HFFc6 (cell line): ENCODE data around the gene HMOX2. TPM values are rescaled to one million over a fixed set of nuclear protein-coding genes. Genes with fewer than 3 reads are reported as not detected.
A peak's percentile ranks its signal among the peaks of the same experiment; 100 is the strongest.

Experiments
- DNase-seq: peaks from one replicate; pipeline ENCODE4 v3.0.0-alpha.2; 2018
- H3K27ac Mint-ChIP-seq: 2 replicates; pipeline ENCODE4 v1.8.0; 2020; ENCODE audit warnings: mild to moderate bottlenecking, mixed read lengths
- H3K27me3 Mint-ChIP-seq: 2 replicates; pipeline ENCODE4 v1.8.0; 2021; ENCODE audit warnings: mild to moderate bottlenecking, moderate library complexity, mixed read lengths; ENCODE audit not compliant: insufficient read depth
- H3K36me3 Mint-ChIP-seq: 2 replicates; pipeline ENCODE4 v1.8.0; 2021; ENCODE audit warnings: low read depth, mixed read lengths
- H3K4me1 Mint-ChIP-seq: 2 replicates; pipeline ENCODE4 v1.8.0; 2020; ENCODE audit warnings: low read depth, mixed read lengths
- H3K4me3 Mint-ChIP-seq: 2 replicates; pipeline ENCODE4 v1.8.0; 2020; ENCODE audit warnings: mild to moderate bottlenecking, moderate library complexity, mixed read lengths
- H3K9me3 Mint-ChIP-seq: 2 replicates; pipeline ENCODE4 v1.8.0; 2020; ENCODE audit warnings: mild to moderate bottlenecking, mixed read lengths
- CTCF ChIP-seq: fragments of 200-600 bp; sonication (generic); IDR thresholded peaks from 2 replicates; pipeline ENCODE4 v1.5.0; 2021; ENCODE audit warnings: antibody characterized with exemption, mild to moderate bottlenecking
- total RNA-seq, 6 experiments: library from RNA; stranded (reverse); fragmentation: NEBNext Ultra II Directional; extraction: Animal tissue kit (Norgen Biotek cat#: 25700); gene quantifications; 2 replicates in 1 of 6; 3 replicates in 5 of 6; pipeline ENCODE4 v1.2.3, GENCODE V29; 2021

HMOX2 gene
- total RNA-seq, 6 experiments from 2014 or later, result 45.2 to 60.5 (median 54.9) TPM

GRCh38 chr16:4433914-4434787, 42.0 kb upstream of the HMOX2 start:
- peak overlapping the region; percentile 4; the same call in 1 of the 2 replicates for H3K27ac Mint-ChIP-seq
- H3K9me3 Mint-ChIP-seq, result no peaks in the 10 kb centered on the region
- TF ChIP-seq CTCF, result no peak
- peaks cover 3% of the 10 kb centered on the region; the same call in 1 of the 2 replicates for H3K27me3 Mint-ChIP-seq
- H3K4me3 Mint-ChIP-seq, result no peak overlapping the region
- H3K36me3 Mint-ChIP-seq, result peaks cover 34% of the 10 kb centered on the region
- no peak for DNase-seq
- peaks cover 12% of the 10 kb centered on the region for H3K4me1 Mint-ChIP-seq

GRCh38 chr16:4435337-4436067, 40.7 kb upstream of the HMOX2 start:
- peak overlapping the region; percentile 51 for H3K27ac Mint-ChIP-seq
- H3K4me1 Mint-ChIP-seq, result peaks cover 12% of the 10 kb centered on the region
- no peak for TF ChIP-seq CTCF

GRCh38 chr16:4437366-4437765, 38.8 kb upstream of the HMOX2 start:
- no peaks in the 10 kb centered on the region for H3K9me3 Mint-ChIP-seq
- H3K36me3 Mint-ChIP-seq, result peaks cover 29% of the 10 kb centered on the region

More at GRCh38 chr16:4435337-4436067, 40.7 kb upstream of the HMOX2 start:
- peaks cover 3% of the 10 kb centered on the region; the same call in 1 of the 2 replicates for H3K27me3 Mint-ChIP-seq
- no peak for DNase-seq
- no peak overlapping the region for H3K4me3 Mint-ChIP-seq
- no peaks in the 10 kb centered on the region for H3K9me3 Mint-ChIP-seq
- peaks cover 34% of the 10 kb centered on the region for H3K36me3 Mint-ChIP-seq

GRCh38 chr16:4442371-4442770, 33.8 kb upstream of the HMOX2 start:
- Mint-ChIP-seq H3K9me3 (no peaks in the 10 kb centered on the region), H3K4me1 (no peaks in the 10 kb centered on the region), H3K27ac (no peak overlapping the region), H3K27me3 (peaks cover 4% of the 10 kb centered on the region), H3K4me3 (no peak overlapping the region), H3K36me3 (peaks cover 25% of the 10 kb centered on the region)
- TF ChIP-seq CTCF, result no peak
- no peak for DNase-seq

More at GRCh38 chr16:4437366-4437765, 38.8 kb upstream of the HMOX2 start:
- Mint-ChIP-seq H3K4me1 (peaks cover 12% of the 10 kb centered on the region), H3K4me3 (no peak overlapping the region), H3K27me3 (no peaks in the 10 kb centered on the region), H3K27ac (no peak overlapping the region)
- no peak for TF ChIP-seq CTCF
- DNase-seq, result no peak

- Mint-ChIP-seq H3K4me1 (no peaks in the 10 kb centered on the region), H3K36me3 (peaks cover 25% of the 10 kb centered on the region), H3K27ac (no peak overlapping the region), H3K4me3 (no peak overlapping the region), H3K9me3 (no peaks in the 10 kb centered on the region), H3K27me3 (peaks cover 4% of the 10 kb centered on the region)
- TF ChIP-seq CTCF, result no peak
- no peak for DNase-seq
Observed at GRCh38 chr16:4443271-4443670, 32.9 kb upstream of the HMOX2 start.
